ENCODE measurements around the gene HOXB13.

HOXB13 gene

GRCh38 chr17:48748718-48749566 is 20.4 kb upstream of the HOXB13 start:
- DNase-seq (ENCODE audit: low read depth), result no peak

GRCh38 chr17:48747445-48748363 is 19.2 kb upstream of the HOXB13 start:
- no peak for DNase-seq (ENCODE audit: low read depth)

- no peak for DNase-seq (ENCODE audit: low read depth)
Measured at GRCh38 chr17:48746916-48747444, 18.4 kb upstream of the HOXB13 start.

GRCh38 chr17:48745381-48746275 is 17.1 kb upstream of the HOXB13 start:
- DNase-seq (ENCODE audit: low read depth), result no peak

GRCh38 chr17:48740537-48740936 is 12.0 kb upstream of the HOXB13 start:
- no peak for DNase-seq (ENCODE audit: low read depth)

- no peak for DNase-seq (ENCODE audit: low read depth)
Measured at GRCh38 chr17:48738803-48739526, 10.4 kb upstream of the HOXB13 start.

GRCh38 chr17:48738424-48738802 is 9.9 kb upstream of the HOXB13 start:
- no peak for DNase-seq (ENCODE audit: low read depth)

GRCh38 chr17:48737330-48738043 is 8.9 kb upstream of the HOXB13 start:
- no peak for DNase-seq (ENCODE audit: low read depth)

GRCh38 chr17:48735062-48735351 is 6.5 kb upstream of the HOXB13 start:
- DNase-seq (ENCODE audit: low read depth), result no peak

GRCh38 chr17:48734333-48735061 is 5.9 kb upstream of the HOXB13 start:
- no peak for DNase-seq (ENCODE audit: low read depth)

GRCh38 chr17:48733632-48734328 is 5.2 kb upstream of the HOXB13 start:
- DNase-seq (ENCODE audit: low read depth), result no peak

GRCh38 chr17:48732688-48733629 is 4.4 kb upstream of the HOXB13 start:
- DNase-seq (ENCODE audit: low read depth), result no peak

GRCh38 chr17:48731355-48731754 is 2.8 kb upstream of the HOXB13 start:
- DNase-seq (ENCODE audit: low read depth), result no peak

GRCh38 chr17:48730240-48730550 is 1.6 kb upstream of the HOXB13 start:
- DNase-seq (ENCODE audit: low read depth), result no peak

- DNase-seq (ENCODE audit: low read depth), result no peak
Measured at GRCh38 chr17:48729335-48730239, 1.0 kb upstream of the HOXB13 start.

GRCh38 chr17:48727415-48728175 is 955 bp downstream of the HOXB13 start:
- no peak for DNase-seq (ENCODE audit: low read depth)

- DNase-seq (ENCODE audit: low read depth), result no peak
Measured at GRCh38 chr17:48726916-48727286, 1.6 kb downstream of the HOXB13 start.
